HG03066 (cell line): ENCODE results near the gene RNASEH2B.
A peak's percentile ranks its signal among the peaks of the same experiment; 100 is the strongest.

Source experiments
- ATAC-seq: cut with Tn5 transposase; IDR thresholded peaks from one replicate; pipeline ENCODE4 v1.9.1; 2021; ENCODE audit warnings: low read depth; ENCODE audit not compliant: unreplicated experiment

RNASEH2B gene

DNA sequence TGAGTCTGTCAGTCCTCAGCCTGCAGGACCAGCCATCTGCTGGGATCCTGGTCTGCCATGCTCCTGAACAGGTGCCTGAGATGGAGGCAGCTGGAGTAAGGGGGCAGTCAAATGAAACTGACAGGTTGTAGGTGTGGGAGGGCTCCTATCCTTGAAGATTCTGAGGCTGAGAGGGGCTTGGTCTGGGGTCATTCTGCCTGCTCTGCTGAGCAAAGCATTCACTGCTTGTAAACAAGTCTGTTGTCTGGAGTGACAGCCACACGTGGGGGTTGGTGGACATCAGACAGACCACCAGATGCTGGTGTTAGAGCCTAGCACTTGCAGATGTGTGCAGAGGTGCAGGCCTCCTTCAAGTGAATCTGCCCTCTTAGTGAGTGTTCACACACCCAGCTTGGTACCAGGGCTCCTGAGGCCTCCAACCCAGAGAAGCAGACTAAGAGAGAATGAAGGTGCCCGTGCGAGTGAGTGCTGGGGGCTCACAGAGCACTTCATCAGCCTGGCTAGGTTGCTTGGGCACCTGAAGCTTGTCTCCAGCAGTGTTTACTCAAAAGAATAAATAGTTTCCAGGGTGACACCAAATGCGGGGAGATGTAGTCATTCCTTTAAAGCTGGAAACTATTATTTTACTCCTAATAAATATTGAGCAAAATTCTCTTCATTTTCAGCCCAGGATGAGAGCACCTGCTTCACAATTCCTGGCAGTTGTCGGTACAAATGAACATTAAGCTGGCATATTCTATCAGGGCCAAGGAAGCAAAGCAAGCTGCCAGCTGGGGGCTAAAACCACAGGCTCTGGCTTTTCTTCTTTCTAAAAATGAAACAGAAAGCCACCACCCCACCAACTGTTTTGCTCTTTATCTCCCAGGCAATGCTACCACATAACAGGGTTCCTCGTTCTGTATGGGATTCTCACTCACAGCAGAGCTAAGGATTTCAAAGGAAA lies 82.3 kb downstream of the RNASEH2B start:
- peak; percentile 88 for ATAC-seq

DNA sequence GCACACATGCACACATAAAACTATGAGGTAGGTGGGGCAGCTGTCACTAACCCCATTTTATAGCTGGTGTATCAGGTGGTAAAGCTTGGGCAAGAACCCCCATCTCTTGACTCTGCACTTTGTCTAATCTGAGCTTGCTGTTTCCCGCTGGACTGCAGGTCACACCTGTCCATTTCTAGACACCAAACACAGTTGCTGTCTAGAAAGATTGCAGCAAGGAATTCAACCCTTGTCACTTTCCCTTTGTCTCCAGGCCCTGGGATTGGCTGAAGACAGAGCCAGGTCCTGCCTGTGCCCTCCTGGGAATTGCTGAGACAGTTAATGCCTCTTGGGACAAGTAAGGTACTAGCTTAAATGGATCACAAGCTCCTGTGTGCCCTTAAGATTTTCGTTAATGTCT lies 83.8 kb downstream of the RNASEH2B start:
- ATAC-seq = no peak

DNA sequence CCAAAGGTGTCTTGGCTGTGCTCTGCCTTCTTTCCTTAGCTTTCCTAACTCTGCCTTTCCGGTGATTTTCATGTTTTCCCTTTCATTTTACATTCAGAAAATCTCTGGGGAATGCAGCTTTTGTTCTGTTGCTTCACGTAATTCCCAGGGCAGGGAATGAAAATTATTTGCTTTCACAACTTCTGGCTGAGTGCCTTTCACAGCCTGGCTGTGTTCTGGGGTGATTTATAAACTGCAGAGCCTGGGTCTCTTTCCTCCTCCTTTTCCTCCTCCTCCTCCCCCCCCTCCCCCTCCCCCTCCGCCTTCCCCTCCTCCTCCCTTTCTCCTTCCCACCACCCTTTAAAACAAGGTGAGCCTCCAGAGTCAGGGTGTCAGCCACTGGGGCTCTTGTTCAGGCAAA lies 84.3 kb downstream of the RNASEH2B start:
- ATAC-seq = no peak

DNA sequence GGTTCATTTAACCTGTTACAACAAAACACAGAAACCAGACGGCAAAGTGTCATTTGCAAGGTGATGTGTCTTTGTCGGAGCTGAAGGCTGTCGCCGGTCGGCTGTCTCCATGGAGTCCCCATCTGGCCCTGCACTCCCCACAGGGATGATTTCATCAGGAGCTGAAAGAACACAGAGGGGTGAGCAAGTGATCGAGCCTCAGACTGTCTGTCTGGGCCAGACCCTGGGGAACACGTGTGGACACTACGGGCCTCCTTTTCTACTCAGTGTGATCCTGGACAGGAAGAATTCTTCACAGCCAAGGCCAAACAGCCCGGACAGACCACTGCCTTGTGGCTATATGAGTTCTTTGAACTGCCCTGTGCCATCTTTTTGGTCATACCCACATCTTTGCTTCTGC lies 85.1 kb downstream of the RNASEH2B start:
- no peak for ATAC-seq

DNA sequence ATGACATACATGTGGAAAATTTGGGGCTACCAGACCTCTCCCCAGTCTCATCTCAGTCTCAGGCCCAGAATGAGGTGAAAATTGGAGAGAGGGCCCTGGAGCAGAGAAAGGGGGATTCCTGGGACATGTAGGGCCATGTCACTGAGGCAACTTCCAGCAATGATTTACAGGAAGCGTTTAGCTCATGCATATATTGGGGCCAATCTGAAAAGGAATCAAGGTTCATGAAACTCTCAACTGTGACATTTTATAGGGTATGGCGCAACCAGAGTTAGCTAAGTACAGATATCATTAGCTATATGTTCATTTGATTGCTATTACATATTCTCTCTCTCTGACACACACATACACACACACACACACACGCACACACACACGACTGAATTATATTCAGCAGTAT lies 86.3 kb downstream of the RNASEH2B start:
- ATAC-seq = no peak

DNA sequence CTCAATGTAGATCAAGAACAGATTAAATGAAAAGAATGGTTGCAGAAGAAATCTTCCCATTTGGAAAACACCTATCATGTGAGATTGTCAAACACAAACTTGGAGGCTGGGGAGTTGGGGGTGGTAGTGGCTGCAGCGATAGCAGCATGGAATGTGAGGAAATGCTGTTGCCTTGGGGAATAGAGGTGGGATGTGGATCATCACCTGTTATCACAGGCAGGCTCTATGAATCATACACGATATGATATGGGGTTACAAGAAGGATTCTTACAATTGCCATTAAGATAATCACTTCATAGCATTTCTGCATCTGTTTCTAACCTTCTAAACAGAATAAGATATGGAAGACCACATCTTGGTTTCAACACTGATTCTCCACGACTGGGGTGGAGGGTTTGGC lies 88.7 kb downstream of the RNASEH2B start:
- no peak for ATAC-seq

DNA sequence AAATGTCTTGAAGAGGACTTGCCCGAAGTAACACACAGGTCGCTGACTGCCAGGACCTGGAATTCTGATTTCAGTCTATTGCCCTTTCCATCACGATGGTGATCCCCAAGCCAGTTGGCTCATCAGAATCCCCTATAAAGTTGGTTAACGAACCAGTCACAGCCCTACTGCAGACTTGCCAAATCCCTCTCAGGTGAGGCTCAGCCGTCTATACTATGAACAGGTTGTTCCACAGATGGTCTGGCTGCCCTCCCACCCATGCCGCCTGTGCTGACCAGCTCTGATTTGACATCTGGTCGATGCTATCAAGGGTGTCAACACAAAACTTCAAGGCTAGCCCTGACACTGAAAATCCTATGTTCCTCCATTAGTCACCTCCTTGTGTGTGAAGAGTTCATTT lies 90.0 kb downstream of the RNASEH2B start:
- ATAC-seq = no peak

DNA sequence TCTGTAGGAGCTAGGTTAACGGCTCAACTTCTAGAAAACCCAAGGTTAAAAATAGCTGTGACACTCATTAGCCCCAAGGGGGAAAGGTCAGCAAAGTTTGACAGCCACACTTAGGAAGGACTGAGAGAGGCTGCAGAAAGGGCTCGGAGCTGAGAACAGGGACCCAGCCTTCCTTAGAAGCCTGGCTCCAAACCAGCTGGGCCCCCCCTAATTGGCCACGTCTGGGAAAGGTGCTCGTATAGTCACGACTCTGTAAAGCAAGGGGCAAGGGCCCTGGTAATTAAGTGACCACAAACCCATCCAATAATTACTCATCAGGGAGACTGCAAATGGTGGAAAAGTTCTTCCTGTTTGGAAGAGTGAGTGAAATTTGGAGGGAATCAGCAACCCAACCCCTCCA lies 90.5 kb downstream of the RNASEH2B start:
- ATAC-seq = no peak

DNA sequence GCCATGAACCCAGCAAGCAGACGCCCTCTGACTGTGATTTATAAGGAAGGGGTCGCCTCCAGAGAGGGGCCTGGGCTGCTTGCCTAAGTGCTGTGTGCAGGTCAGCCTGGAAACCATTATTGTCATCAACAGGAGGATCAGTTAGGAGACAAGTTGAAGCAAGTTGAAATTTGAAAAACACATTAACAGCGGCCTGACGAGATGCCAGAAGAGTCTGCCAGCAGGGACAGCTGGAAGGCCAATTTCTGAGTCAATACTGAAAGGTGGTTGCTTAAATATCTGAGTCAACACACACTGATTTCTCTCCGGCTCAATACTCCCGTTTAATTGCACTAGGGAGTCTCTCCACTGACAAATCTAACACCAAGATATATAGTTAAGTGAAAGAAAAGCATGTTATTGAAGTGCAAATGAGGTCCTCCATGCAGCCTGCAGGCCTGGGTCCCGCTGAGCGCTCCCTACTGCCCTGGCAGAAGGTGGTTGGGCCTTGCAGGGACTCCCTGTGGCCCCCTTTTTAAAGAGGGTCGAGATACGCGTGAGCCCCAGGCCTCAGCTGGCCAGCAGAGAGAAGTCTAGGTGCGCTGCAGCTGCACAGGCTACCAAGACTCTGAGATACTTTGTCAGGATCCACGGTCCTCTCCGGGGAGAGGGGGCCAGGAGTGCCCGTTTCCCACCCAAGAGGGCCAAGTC lies 91.1 kb downstream of the RNASEH2B start:
- no peak for ATAC-seq

DNA sequence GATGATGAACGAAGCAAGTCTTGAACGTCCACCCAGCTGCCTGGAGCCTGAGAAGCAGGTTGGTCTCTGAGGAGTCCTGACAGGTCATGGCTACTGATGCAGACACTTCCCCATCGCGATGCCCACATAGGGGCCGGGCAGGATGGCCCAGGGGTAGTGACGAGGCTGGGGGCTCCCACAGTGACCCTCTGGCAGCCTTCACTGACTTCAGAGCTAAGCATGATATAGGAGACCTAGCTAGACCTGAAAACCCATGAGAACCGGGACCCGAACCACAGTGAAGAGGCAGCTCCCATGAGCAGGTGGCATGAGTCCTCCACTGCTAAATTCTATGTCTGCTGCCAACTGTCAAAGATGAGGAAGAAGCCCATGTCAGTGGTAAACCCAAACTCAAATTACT lies 91.7 kb downstream of the RNASEH2B start:
- ATAC-seq = no peak

DNA sequence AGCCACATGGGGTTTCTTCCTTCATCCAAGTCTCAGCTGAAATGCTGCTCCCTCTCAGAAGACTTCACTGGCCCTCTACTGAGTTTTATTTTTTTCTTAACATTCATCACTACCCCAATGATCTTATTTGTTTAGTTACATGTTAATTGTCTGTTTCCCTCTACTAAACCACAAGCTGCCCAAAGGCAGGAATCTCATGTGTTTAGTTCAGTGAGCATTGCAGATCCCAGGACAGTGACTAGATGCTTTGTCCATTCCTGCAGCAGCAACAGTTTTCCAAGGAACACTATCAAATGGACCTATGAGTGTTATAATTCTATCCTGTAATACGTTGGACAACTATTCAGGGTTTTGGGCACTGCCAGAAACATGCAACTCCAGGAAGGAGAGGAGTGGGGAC lies 93.1 kb downstream of the RNASEH2B start:
- no peak for ATAC-seq

DNA sequence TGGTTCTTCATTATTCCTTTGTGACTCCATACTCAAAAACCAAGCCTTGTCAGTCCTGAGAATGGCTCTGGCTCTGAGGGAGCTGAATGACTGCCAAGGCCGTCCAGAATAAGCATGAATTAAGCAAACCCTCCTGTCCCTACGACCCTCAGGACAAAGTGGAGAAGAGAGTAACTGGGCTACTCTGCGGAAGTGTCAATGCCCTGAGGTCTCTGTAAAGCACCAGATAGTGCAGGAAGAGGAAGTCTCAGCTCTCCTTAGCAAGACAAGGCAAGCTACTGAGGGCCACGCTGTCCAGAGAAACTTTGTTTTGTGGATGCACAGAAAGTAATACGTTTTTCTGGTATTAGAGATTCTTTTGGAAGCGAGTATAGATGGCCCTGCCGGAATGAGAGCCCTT lies 94.1 kb downstream of the RNASEH2B start:
- ATAC-seq = no peak

DNA sequence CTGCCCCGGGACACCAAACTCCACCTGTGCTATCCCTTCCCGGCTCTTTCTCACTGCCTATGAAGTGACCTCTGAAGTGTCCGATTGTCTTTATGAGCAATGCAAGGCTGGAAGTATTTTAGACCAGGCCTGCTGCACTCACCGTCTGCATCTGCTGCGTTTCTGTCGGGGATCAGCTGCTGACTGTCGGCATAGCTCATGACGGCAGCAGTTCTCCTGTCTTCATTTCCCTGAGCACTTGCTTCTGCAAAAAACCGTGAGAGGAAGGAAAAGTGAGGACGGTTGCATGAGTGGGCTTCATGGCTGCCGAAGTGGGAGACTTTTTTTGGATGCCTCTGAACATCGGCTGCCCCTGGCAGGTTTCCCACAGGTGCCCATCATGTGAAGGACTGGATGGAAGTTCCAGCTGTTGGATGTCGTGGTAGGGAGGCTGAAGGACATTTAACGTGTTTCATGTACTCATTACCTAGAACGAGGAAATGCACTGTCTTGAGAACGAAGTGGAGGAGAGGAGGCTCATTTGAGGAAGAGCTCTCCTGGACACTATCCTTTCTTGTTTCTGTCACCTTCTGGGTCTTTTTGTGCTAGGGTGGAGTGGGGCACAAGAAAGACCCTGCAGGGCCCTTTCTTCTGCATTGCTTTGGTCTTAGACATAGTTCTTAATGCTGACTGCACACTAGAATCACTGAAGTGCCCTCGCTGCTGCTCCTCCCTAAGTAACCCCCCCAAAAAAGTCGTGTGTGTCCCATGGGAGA lies 94.7 kb downstream of the RNASEH2B start:
- ATAC-seq = no peak

DNA sequence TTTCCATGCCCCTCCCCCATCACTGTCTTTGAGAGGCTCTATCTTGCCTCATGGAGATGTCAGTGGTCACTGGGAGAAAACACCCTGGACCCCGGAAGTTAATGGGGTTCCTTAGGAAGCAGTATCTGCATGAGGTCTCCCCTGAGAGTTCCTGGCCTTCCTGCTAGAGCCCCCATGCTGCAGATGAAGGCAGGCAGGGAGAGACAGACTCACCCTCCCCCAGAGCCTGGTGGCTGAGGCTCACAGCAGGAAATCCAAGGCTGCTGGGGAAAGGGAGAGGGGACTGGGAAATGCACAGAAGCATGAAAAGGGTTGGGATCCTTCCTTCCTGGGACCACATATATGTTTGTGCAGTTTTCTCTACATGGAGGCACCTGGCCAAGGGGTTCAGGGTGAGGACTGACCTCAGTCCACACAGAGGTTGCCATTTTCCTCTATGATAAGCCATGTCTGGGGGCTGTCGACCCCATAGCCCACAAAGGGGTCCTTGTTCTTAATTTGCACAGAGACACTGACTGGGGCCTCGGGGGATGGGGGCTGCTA lies 95.4 kb downstream of the RNASEH2B start:
- ATAC-seq = no peak

DNA sequence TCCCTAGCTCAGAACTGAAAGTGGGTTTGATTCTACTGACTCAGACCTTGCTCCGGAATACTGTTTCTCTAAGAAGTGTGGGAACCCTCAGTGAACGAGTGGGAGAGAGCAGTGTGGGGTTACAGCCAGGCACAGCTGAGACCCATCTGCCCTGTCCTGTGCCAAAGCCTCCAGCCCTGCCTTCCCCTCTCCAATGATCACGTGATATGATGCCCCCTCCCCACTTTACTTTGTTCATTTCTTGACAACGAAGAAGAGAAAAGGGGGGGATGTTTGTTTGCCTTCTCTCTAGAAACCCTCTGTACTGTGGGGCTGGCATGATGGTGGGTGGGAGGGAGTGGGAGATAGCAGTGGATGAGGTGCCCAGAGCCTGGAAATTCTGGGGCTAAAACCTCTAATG lies 96.0 kb downstream of the RNASEH2B start:
- no peak for ATAC-seq
